ENCODE data around the gene PRKCQ. TPM values are rescaled to one million over a fixed set of nuclear protein-coding genes. Genes with fewer than 3 reads are reported as not detected.

The PRKCQ gene
- total RNA-seq, 2 experiments from 2014 or later: 4.0 to 7.8 TPM

GRCh38 chr10:6491841-6492609 is 88.1 kb downstream of the PRKCQ start:
- no peak for TF ChIP-seq EZH2phosphoT487 (IDR thresholded peaks at IDR 0.05; ENCODE audit: borderline replicate concordance, low read depth, low read length)
- TF ChIP-seq CTCF (conservative IDR thresholded peaks at IDR 0.05; ENCODE audit: low read length): no peak
- intact Hi-C loops (cut with micrococcal nuclease; ENCODE audit: unreplicated experiment): no loop called here
- no TSS peak for BruUV-seq (replicated peaks)
- Histone ChIP-seq H3K4me1 (ENCODE audit: insufficient read depth, low read length, poor library complexity, severe bottlenecking) (no peaks in the 10 kb centered on the region), H3K79me2 (ENCODE audit: insufficient read depth, low read depth, low read length) (no peaks in the 10 kb centered on the region), H3K4me2 (ENCODE audit: low read length) (no peak overlapping the region), H3K36me3 (ENCODE audit: insufficient read depth, low read length) (peaks cover 4% of the 10 kb centered on the region), H3K4me3 (ENCODE audit: low read depth, low read length, poor library complexity, severe bottlenecking) (no peak overlapping the region), H3K27ac (ENCODE audit: low read depth, low read length, poor library complexity, severe bottlenecking) (no peak overlapping the region), H4K20me1 (ENCODE audit: insufficient read depth, low read length) (no peaks in the 10 kb centered on the region), H3K9me2 (ENCODE audit: insufficient read depth, low read length) (no peaks in the 10 kb centered on the region), H3K9me3 (ENCODE audit: low read length) (no peaks in the 10 kb centered on the region), H2AFZ (ENCODE audit: low read length) (no peak overlapping the region)
- CTCF ChIA-PET (ENCODE audit: unreplicated experiment): no interaction called here
- POLR2A ChIA-PET: interaction anchor here (0.7 kb wide), 2 partner anchors 82 to 993 kb away, joined by 3 to 5 read pairs; no protein-coding TSS in a partner anchor
- DNase-seq (ENCODE audit: low spot score): no peak

- ChIA-PET CTCF (ENCODE audit: unreplicated experiment) (no interaction called here), POLR2A (no interaction called here)
- H3K9me3 ChIP-seq (ENCODE audit: low read length): no peaks in the 10 kb centered on the region
- H3K4me1 ChIP-seq (ENCODE audit: insufficient read depth, low read length, poor library complexity, severe bottlenecking): no peaks in the 10 kb centered on the region
- H4K20me1 ChIP-seq (ENCODE audit: insufficient read depth, low read length): no peaks in the 10 kb centered on the region
- TF ChIP-seq EZH2phosphoT487 (IDR thresholded peaks at IDR 0.05; ENCODE audit: borderline replicate concordance, low read depth, low read length): no peak
- TF ChIP-seq CTCF (conservative IDR thresholded peaks at IDR 0.05; ENCODE audit: low read length): no peak
- H2AFZ ChIP-seq (ENCODE audit: low read length): no peak overlapping the region
- BruUV-seq (replicated peaks): no TSS peak
- H3K9me2 ChIP-seq (ENCODE audit: insufficient read depth, low read length): no peaks in the 10 kb centered on the region
- H3K79me2 ChIP-seq (ENCODE audit: insufficient read depth, low read depth, low read length): no peaks in the 10 kb centered on the region
- peaks cover 4% of the 10 kb centered on the region for H3K36me3 ChIP-seq (ENCODE audit: insufficient read depth, low read length)
- intact Hi-C loops (cut with micrococcal nuclease; ENCODE audit: unreplicated experiment): no loop called here
- no peak overlapping the region for H3K4me2 ChIP-seq (ENCODE audit: low read length)
- no peak overlapping the region for H3K27ac ChIP-seq (ENCODE audit: low read depth, low read length, poor library complexity, severe bottlenecking)
- no peak overlapping the region for H3K4me3 ChIP-seq (ENCODE audit: low read depth, low read length, poor library complexity, severe bottlenecking)
- DNase-seq (ENCODE audit: low spot score): no peak
Measured at GRCh38 chr10:6490614-6491013, 89.5 kb downstream of the PRKCQ start.

- no peaks in the 10 kb centered on the region for H4K20me1 ChIP-seq (ENCODE audit: insufficient read depth, low read length)
- intact Hi-C loops (cut with micrococcal nuclease; ENCODE audit: unreplicated experiment): no loop called here
- H3K4me1 ChIP-seq (ENCODE audit: insufficient read depth, low read length, poor library complexity, severe bottlenecking): no peaks in the 10 kb centered on the region
- TF ChIP-seq CTCF (conservative IDR thresholded peaks at IDR 0.05; ENCODE audit: low read length) (no peak), EZH2phosphoT487 (IDR thresholded peaks at IDR 0.05; ENCODE audit: borderline replicate concordance, low read depth, low read length) (no peak)
- H3K4me3 ChIP-seq (ENCODE audit: low read depth, low read length, poor library complexity, severe bottlenecking): no peak overlapping the region
- H3K9me3 ChIP-seq (ENCODE audit: low read length): no peaks in the 10 kb centered on the region
- H2AFZ ChIP-seq (ENCODE audit: low read length): no peak overlapping the region
- no peaks in the 10 kb centered on the region for H3K79me2 ChIP-seq (ENCODE audit: insufficient read depth, low read depth, low read length)
- H3K27ac ChIP-seq (ENCODE audit: low read depth, low read length, poor library complexity, severe bottlenecking): no peak overlapping the region
- no peaks in the 10 kb centered on the region for H3K9me2 ChIP-seq (ENCODE audit: insufficient read depth, low read length)
- ChIA-PET CTCF (ENCODE audit: unreplicated experiment) (no interaction called here), POLR2A (interaction anchor here (0.6 to 0.8 kb wide), 5 partner anchors 12 to 1543 kb away, joined by 3 to 5 read pairs (median 3); no protein-coding TSS in a partner anchor)
- BruUV-seq (replicated peaks): no TSS peak
- peaks cover 11% of the 10 kb centered on the region for H3K36me3 ChIP-seq (ENCODE audit: insufficient read depth, low read length)
- no peak overlapping the region for H3K4me2 ChIP-seq (ENCODE audit: low read length)
- no peak for DNase-seq (ENCODE audit: low spot score)
Measured at GRCh38 chr10:6487920-6488319, 92.2 kb downstream of the PRKCQ start.

Measured in OCI-LY7 (cell line).